Osteoblast (primary cell): ENCODE measurements around the gene CXADR. TPM values are rescaled to one million over a fixed set of nuclear protein-coding genes. Genes with fewer than 3 reads are reported as not detected.

Experiments used
- DNase-seq: peaks from one replicate; pipeline ENCODE4 v3.0.0; 2011; ENCODE audit warnings: low spot score, mixed read lengths; ENCODE audit not compliant: insufficient read length; ENCODE audit errors: missing footprints
- H2AFZ ChIP-seq: 2 replicates; pipeline ENCODE4 v1.6.0; 2011; ENCODE audit warnings: mild to moderate bottlenecking, low read length
- H3K27ac ChIP-seq: 2 replicates; pipeline ENCODE4 v1.5.1; 2011; ENCODE audit warnings: mild to moderate bottlenecking, low read depth, low read length, moderate library complexity
- H3K27me3 ChIP-seq: 2 replicates; pipeline ENCODE4 v1.6.0; 2012; ENCODE audit warnings: mild to moderate bottlenecking, control low read depth, inconsistent platforms, low read length, moderate library complexity; ENCODE audit not compliant: insufficient read depth
- H3K36me3 ChIP-seq: 2 replicates; pipeline ENCODE4 v1.5.1; 2011; ENCODE audit warnings: mild to moderate bottlenecking, low read length, control low read depth, moderate library complexity; ENCODE audit not compliant: insufficient read depth
- H3K4me1 ChIP-seq: 2 replicates; pipeline ENCODE4 v1.5.1; 2011; ENCODE audit warnings: mild to moderate bottlenecking, low read length, control low read depth, moderate library complexity; ENCODE audit not compliant: insufficient read depth
- H3K4me2 ChIP-seq: 2 replicates; pipeline ENCODE4 v1.6.0; 2011; ENCODE audit warnings: mild to moderate bottlenecking, low read length; ENCODE audit not compliant: insufficient read depth
- H3K4me3 ChIP-seq: fragments of 200-600 bp; sonication (generic); 3 replicates; pipeline ENCODE4 v1.5.1; 2012; ENCODE audit warnings: mild to moderate bottlenecking, low read length, inconsistent platforms; ENCODE audit not compliant: insufficient read depth
- H3K79me2 ChIP-seq: 2 replicates; pipeline ENCODE4 v1.6.0; 2012; ENCODE audit warnings: mild to moderate bottlenecking, low read length, control low read depth, inconsistent platforms; ENCODE audit not compliant: insufficient read depth
- H3K9me3 ChIP-seq: 2 replicates; pipeline ENCODE4 v1.5.1; 2011; ENCODE audit warnings: low read depth, low read length, control low read depth
- H4K20me1 ChIP-seq: 2 replicates; pipeline ENCODE4 v1.6.0; 2012; ENCODE audit warnings: mild to moderate bottlenecking, low read length, control low read depth; ENCODE audit not compliant: insufficient read depth
- CTCF ChIP-seq: IDR thresholded peaks from 2 replicates; pipeline ENCODE4 v1.5.1; 2011; ENCODE audit warnings: mild to moderate bottlenecking, low read depth, low read length, moderate library complexity; ENCODE audit errors: extremely low read depth
- total RNA-seq: library from RNA; depleted of rRNA; stranded (reverse); fragments of >200 nt; gene quantifications from 2 replicates; pipeline ENCODE4 v1.2.3, GENCODE V29; 2012

Gene CXADR
- total RNA-seq, 1 donor = 0.36 TPM

- H3K27ac ChIP-seq = no peak overlapping the region
- no peak overlapping the region for H2AFZ ChIP-seq
- no peaks in the 10 kb centered on the region for H4K20me1 ChIP-seq
- no peaks in the 10 kb centered on the region for H3K36me3 ChIP-seq
- TF ChIP-seq CTCF = no peak
- H3K27me3 ChIP-seq = no peaks in the 10 kb centered on the region
- DNase-seq = no peak
- H3K79me2 ChIP-seq = no peaks in the 10 kb centered on the region
- H3K4me1 ChIP-seq = peaks cover 3% of the 10 kb centered on the region
- H3K9me3 ChIP-seq = no peaks in the 10 kb centered on the region
- no peak overlapping the region for H3K4me2 ChIP-seq
- H3K4me3 ChIP-seq = no peak overlapping the region
Measured at GRCh38 chr21:17468698-17469097, 44.1 kb upstream of the CXADR start.

- no peak overlapping the region for H2AFZ ChIP-seq
- H3K27me3 ChIP-seq = no peaks in the 10 kb centered on the region
- TF ChIP-seq CTCF = no peak
- no peak overlapping the region for H3K4me2 ChIP-seq
- no peaks in the 10 kb centered on the region for H3K36me3 ChIP-seq
- H3K27ac ChIP-seq = no peak overlapping the region
- H4K20me1 ChIP-seq = no peaks in the 10 kb centered on the region
- no peaks in the 10 kb centered on the region for H3K79me2 ChIP-seq
- no peaks in the 10 kb centered on the region for H3K9me3 ChIP-seq
- no peak overlapping the region for H3K4me3 ChIP-seq
- DNase-seq = no peak
- no peaks in the 10 kb centered on the region for H3K4me1 ChIP-seq
Measured at GRCh38 chr21:17469727-17470126, 43.1 kb upstream of the CXADR start.

GRCh38 chr21:17472182-17472581 lies 40.7 kb upstream of the CXADR start:
- Histone ChIP-seq H2AFZ (no peak overlapping the region), H3K4me3 (no peak overlapping the region), H4K20me1 (no peaks in the 10 kb centered on the region), H3K79me2 (no peaks in the 10 kb centered on the region), H3K27me3 (no peaks in the 10 kb centered on the region), H3K9me3 (no peaks in the 10 kb centered on the region), H3K36me3 (no peaks in the 10 kb centered on the region), H3K27ac (no peak overlapping the region), H3K4me2 (no peak overlapping the region), H3K4me1 (no peaks in the 10 kb centered on the region)
- DNase-seq = no peak
- no peak for TF ChIP-seq CTCF

GRCh38 chr21:17472592-17473271 lies 40.1 kb upstream of the CXADR start:
- Histone ChIP-seq H3K4me3 (no peak overlapping the region), H3K27ac (no peak overlapping the region), H3K4me1 (no peaks in the 10 kb centered on the region), H3K4me2 (no peak overlapping the region), H4K20me1 (no peaks in the 10 kb centered on the region), H3K9me3 (no peaks in the 10 kb centered on the region), H3K79me2 (no peaks in the 10 kb centered on the region), H3K36me3 (no peaks in the 10 kb centered on the region), H2AFZ (no peak overlapping the region), H3K27me3 (no peaks in the 10 kb centered on the region)
- DNase-seq = no peak
- TF ChIP-seq CTCF = no peak
